Activated T-cell treated with anti-CD3 and anti-CD28 coated beads, Interleukin-2, amount 50 U/mL, for 72 hours (primary cell): ENCODE data around the gene CNGA4. TPM values are rescaled to one million over a fixed set of nuclear protein-coding genes. Genes with fewer than 3 reads are reported as not detected.

Experiments used
- ATAC-seq, 2 donors: fragments of 150-1000 bp; cut with Tn5 transposase; replicated peaks in 1 of 2; 2 replicates each; pipeline ENCODE4 v1.10.0; 2021; ENCODE audit warnings: moderate library complexity in 2 of 2, mild to moderate bottlenecking in 1 of 2
- DNase-seq, 2 donors: peaks; one replicate each; pipeline ENCODE4 v3.0.0; 2021 to 2022; ENCODE audit warnings: mixed read lengths in 1 of 2
- H3K27ac Mint-ChIP-seq: one replicate; pipeline ENCODE4 v1.8.0; 2022; ENCODE audit warnings: mild to moderate bottlenecking, moderate library complexity, mixed read lengths
- H3K27me3 Mint-ChIP-seq: one replicate; pipeline ENCODE4 v1.8.0; 2022; ENCODE audit warnings: low read depth, mixed read lengths
- H3K36me3 Mint-ChIP-seq, 2 donors: one replicate each; pipeline ENCODE4 v1.8.0; 2022; ENCODE audit warnings: mixed read lengths in 2 of 2, mild to moderate bottlenecking in 1 of 2; ENCODE audit not compliant: insufficient read depth in 2 of 2
- H3K4me1 Mint-ChIP-seq: one replicate; pipeline ENCODE4 v1.8.0; 2022; ENCODE audit warnings: low read depth, mixed read lengths
- H3K4me3 Mint-ChIP-seq, 2 donors: one replicate each; pipeline ENCODE4 v1.8.0; 2022; ENCODE audit warnings: mild to moderate bottlenecking in 2 of 2, mixed read lengths in 2 of 2, moderate library complexity in 2 of 2
- H3K9me3 Mint-ChIP-seq, 2 donors: one replicate each; pipeline ENCODE4 v1.8.0; 2022; ENCODE audit warnings: mixed read lengths in 2 of 2
- total RNA-seq, 2 donors: library from RNA; stranded (reverse); gene quantifications; one replicate each; pipeline ENCODE4 v1.2.3, GENCODE V29; 2022

The CNGA4 gene
- total RNA-seq, 2 donors from 2014 or later = 0.29 to 0.46 TPM

DNA sequence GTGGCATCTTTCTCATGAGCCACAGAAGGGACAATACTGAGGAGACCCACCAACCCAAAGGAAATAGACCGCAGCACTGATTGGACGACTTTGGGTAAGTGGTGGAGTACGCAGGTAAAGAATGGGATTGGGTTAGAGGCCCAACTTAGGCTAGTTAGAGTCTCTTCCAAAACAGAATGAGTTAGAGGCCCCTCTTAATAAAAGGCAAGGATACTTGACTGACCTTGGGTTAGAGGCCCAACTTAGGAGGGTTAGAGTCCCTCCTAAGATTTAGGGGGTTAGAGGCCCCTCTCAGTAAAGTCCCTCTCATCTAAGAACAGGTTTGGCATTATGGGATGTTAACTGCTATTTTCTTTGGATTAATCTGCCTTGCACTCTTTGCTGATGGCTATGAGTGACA lies 45.4 kb downstream of the CNGA4 start:
- DNase-seq (no peak), ATAC-seq (no peak)
- H3K27ac Mint-ChIP-seq = no peak overlapping the region
- no peaks in the 10 kb centered on the region for H3K36me3 Mint-ChIP-seq
- no peaks in the 10 kb centered on the region for H3K9me3 Mint-ChIP-seq
- H3K4me1 Mint-ChIP-seq = no peaks in the 10 kb centered on the region
- no peak overlapping the region for H3K4me3 Mint-ChIP-seq
- H3K27me3 Mint-ChIP-seq = peaks cover 54% of the 10 kb centered on the region

DNA sequence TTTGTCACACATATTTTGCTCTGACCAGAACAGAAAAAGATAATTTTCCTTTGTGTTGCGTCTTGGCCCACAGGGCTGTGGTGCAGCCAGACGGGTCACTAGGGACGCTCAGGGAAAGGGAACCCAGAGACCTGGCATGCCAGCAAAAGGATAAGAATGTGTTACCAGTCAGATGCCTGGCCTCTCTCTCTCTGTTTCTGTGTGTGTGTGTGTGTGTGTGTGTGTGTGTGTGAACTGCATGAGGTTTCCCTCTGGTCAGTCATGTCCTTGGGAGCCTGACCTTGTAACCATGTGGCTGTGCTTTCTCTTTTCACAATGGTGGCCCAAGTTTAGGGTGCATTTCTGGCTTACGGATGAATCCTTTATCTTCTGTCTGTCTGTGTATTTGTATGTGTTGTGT lies 46.1 kb downstream of the CNGA4 start:
- peaks cover 59% of the 10 kb centered on the region for H3K27me3 Mint-ChIP-seq
- H3K4me1 Mint-ChIP-seq = no peaks in the 10 kb centered on the region

More for the DNA sequence above, 46.1 kb downstream of the CNGA4 start:
- DNase-seq (no peak), ATAC-seq (no peak)
- Mint-ChIP-seq H3K27ac (no peak overlapping the region), H3K9me3 (no peaks in the 10 kb centered on the region), H3K4me3 (no peak overlapping the region), H3K36me3 (no peaks in the 10 kb centered on the region)

Other genes starting within 250 kb of the CNGA4 start
- not detected for gene OR56A4, start 232.1 kb upstream of the CNGA4 start, total RNA-seq
- gene OR56A1, start 208.3 kb upstream of the CNGA4 start, total RNA-seq = not detected
- gene OR56B4, start 131.4 kb upstream of the CNGA4 start, total RNA-seq = not detected
- not detected for gene OR52B2, start 68.8 kb upstream of the CNGA4 start, total RNA-seq
- not detected for gene OR52W1, start 39.9 kb upstream of the CNGA4 start, total RNA-seq
- gene C11orf42, start 33.5 kb upstream of the CNGA4 start, total RNA-seq = not detected
- 10 to 100 TPM; 22.8 to 26.8 TPM for gene FHIP1B, start 4.5 kb upstream of the CNGA4 start, total RNA-seq
- not detected for gene CCKBR, start 20.7 kb downstream of the CNGA4 start, total RNA-seq
- gene CAVIN3, start 81.4 kb downstream of the CNGA4 start, total RNA-seq = 10 to 100 TPM; 12.0 to 15.1 TPM
- gene SMPD1, start 151.4 kb downstream of the CNGA4 start, total RNA-seq = 10 to 100 TPM; 21.7 to 25.9 TPM
- 10 to 100 TPM; 42.0 to 63.8 TPM for gene APBB1, start 180.0 kb downstream of the CNGA4 start, total RNA-seq
- 1 to 10 TPM; 1.2 to 1.6 TPM for gene HPX, start 201.9 kb downstream of the CNGA4 start, total RNA-seq
- 1 to 10 TPM; 8.4 to 9.2 TPM for gene TRIM3, start 234.9 kb downstream of the CNGA4 start, total RNA-seq
- 10 to 100 TPM; 45.9 to 48.2 TPM for gene ARFIP2, start 242.2 kb downstream of the CNGA4 start, total RNA-seq
- gene TIMM10B, start 242.4 kb downstream of the CNGA4 start, total RNA-seq = 10 to 100 TPM; 32.7 to 35.1 TPM